ENCODE data around the gene CASZ1.

DNA sequence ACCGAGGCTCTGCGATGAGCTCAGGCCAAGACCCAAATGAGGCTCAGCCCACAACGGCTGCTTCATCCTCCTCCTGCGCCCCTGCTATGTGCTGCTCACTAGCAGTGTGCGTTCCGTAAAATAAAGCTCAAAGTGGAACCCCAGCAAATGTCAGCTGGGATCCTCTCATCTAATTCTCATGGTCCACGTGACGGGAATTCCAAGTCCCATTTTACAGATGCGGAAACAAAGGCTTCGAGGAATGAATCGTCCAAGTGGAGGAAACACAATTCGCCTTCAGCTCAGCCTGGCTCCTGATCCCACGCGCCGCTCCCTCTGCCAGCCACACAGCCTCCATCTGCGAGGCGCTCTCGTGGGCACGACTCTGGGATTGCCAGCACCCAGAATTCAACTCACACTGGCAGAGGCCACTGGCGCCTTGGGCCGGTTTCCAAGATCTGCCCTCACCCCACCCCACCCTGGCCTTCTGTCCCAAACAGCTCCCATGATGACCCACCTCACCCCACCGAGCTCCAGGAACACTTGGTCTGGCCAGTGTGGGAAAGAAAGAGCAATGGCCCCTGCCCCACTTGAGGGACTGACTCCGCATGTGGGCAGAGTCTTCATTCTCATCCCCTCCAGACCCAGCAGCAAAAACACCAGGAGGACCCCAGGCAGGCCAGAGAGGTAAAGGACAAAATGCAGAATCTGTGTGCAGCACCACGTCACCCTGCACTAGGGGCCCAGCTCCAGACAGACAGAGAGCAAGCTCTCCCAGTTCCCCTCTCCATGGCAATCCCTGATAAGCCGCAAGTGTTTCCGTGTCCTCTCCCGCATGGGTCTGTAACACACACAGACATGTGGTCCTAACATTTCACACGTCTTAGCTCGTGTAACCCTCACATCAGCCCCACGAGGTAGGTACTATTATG lies 10.5 kb downstream of the CASZ1 start:
- TF ChIP-seq POLR2AphosphoS5 (IDR thresholded peaks at IDR 0.05) (no peak), POLR2A (IDR thresholded peaks at IDR 0.05) (no peak)
- TF ChIP-seq, protein P1, sequence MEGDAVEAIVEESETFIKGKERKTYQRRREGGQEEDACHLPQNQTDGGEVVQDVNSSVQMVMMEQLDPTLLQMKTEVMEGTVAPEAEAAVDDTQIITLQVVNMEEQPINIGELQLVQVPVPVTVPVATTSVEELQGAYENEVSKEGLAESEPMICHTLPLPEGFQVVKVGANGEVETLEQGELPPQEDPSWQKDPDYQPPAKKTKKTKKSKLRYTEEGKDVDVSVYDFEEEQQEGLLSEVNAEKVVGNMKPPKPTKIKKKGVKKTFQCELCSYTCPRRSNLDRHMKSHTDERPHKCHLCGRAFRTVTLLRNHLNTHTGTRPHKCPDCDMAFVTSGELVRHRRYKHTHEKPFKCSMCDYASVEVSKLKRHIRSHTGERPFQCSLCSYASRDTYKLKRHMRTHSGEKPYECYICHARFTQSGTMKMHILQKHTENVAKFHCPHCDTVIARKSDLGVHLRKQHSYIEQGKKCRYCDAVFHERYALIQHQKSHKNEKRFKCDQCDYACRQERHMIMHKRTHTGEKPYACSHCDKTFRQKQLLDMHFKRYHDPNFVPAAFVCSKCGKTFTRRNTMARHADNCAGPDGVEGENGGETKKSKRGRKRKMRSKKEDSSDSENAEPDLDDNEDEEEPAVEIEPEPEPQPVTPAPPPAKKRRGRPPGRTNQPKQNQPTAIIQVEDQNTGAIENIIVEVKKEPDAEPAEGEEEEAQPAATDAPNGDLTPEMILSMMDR (IDR thresholded peaks at IDR 0.05): no peak
